RWPE2 (cell line): ENCODE results near the gene CCDC177.

Source experiments
- ATAC-seq: fragments of 200-7000 bp; cut with Tn5 transposase; 3 replicates; pipeline ENCODE4 v1.9.1; 2021; ENCODE audit warnings: low read depth
- DNase-seq: peaks from one replicate; pipeline ENCODE4 v3.0.0-alpha.2; 2020; ENCODE audit warnings: low spot score
- H3K27ac ChIP-seq: fragments of 450-650 bp; 2 replicates; pipeline ENCODE4 v1.5.1; 2017; ENCODE audit warnings: mild to moderate bottlenecking; ENCODE audit not compliant: poor library complexity, severe bottlenecking
- H3K27me3 ChIP-seq: fragments of 250-450 bp; sonication (Bioruptor Pico); 2 replicates; pipeline ENCODE4 v1.5.1; 2021; ENCODE audit warnings: mild to moderate bottlenecking, moderate library complexity; ENCODE audit not compliant: insufficient read depth, poor library complexity, severe bottlenecking
- H3K36me3 ChIP-seq: fragments of 250-450 bp; sonication (Bioruptor Pico); 2 replicates; pipeline ENCODE4 v1.5.1; 2020; ENCODE audit warnings: low read depth, mild to moderate bottlenecking, moderate library complexity
- H3K4me1 ChIP-seq: fragments of 250-450 bp; sonication (Bioruptor Pico); 2 replicates; pipeline ENCODE4 v1.5.1; 2021; ENCODE audit warnings: mild to moderate bottlenecking, moderate library complexity; ENCODE audit not compliant: insufficient read depth, poor library complexity, severe bottlenecking
- H3K4me3 ChIP-seq: fragments of 250-450 bp; sonication (Bioruptor Pico); 2 replicates; pipeline ENCODE4 v1.5.1; 2021; ENCODE audit warnings: mild to moderate bottlenecking, moderate library complexity; ENCODE audit not compliant: severe bottlenecking
- H3K9me3 ChIP-seq: fragments of 250-450 bp; sonication (Bioruptor Pico); 2 replicates; pipeline ENCODE4 v1.5.1; 2021; ENCODE audit warnings: mild to moderate bottlenecking, moderate library complexity; ENCODE audit not compliant: severe bottlenecking
- CTCF ChIP-seq: fragments of 450-650 bp; IDR thresholded peaks from one replicate; pipeline ENCODE4 v1.5.1; 2017; ENCODE audit warnings: mild to moderate bottlenecking, moderate library complexity; ENCODE audit not compliant: poor library complexity, severe bottlenecking

Gene CCDC177

GRCh38 chr14:69560826-69561225 is 13.8 kb downstream of the CCDC177 start:
- DNase-seq = no peak
- no peak overlapping the region for H3K27ac ChIP-seq
- H3K9me3 ChIP-seq = no peaks in the 10 kb centered on the region
- no peak overlapping the region for H3K4me3 ChIP-seq
- peaks cover 53% of the 10 kb centered on the region for H3K27me3 ChIP-seq
- ATAC-seq = no peak
- H3K4me1 ChIP-seq = no peaks in the 10 kb centered on the region
- no peak for TF ChIP-seq CTCF
- H3K36me3 ChIP-seq = no peaks in the 10 kb centered on the region

GRCh38 chr14:69559581-69560011 is 15.1 kb downstream of the CCDC177 start:
- DNase-seq (no peak), ATAC-seq (peak; percentile 69)
- H3K4me1 ChIP-seq = no peaks in the 10 kb centered on the region
- H3K9me3 ChIP-seq = no peaks in the 10 kb centered on the region
- H3K4me3 ChIP-seq = no peak overlapping the region
- H3K27me3 ChIP-seq = peaks cover 41% of the 10 kb centered on the region
- no peak overlapping the region for H3K27ac ChIP-seq
- TF ChIP-seq CTCF = no peak
- no peaks in the 10 kb centered on the region for H3K36me3 ChIP-seq

GRCh38 chr14:69558774-69559173 is 15.9 kb downstream of the CCDC177 start:
- Histone ChIP-seq H3K4me1 (no peaks in the 10 kb centered on the region), H3K27ac (no peak overlapping the region), H3K27me3 (peaks cover 34% of the 10 kb centered on the region), H3K4me3 (no peak overlapping the region), H3K9me3 (no peaks in the 10 kb centered on the region), H3K36me3 (no peaks in the 10 kb centered on the region)
- DNase-seq = no peak
- ATAC-seq = no peak
- TF ChIP-seq CTCF = no peak

GRCh38 chr14:69554500-69554899 is 20.2 kb downstream of the CCDC177 start:
- ATAC-seq = no peak
- peaks cover 5% of the 10 kb centered on the region for H3K4me1 ChIP-seq
- TF ChIP-seq CTCF = no peak
- H3K4me3 ChIP-seq = no peak overlapping the region
- H3K27me3 ChIP-seq = peaks cover 7% of the 10 kb centered on the region
- no peak overlapping the region for H3K27ac ChIP-seq
- no peaks in the 10 kb centered on the region for H3K9me3 ChIP-seq
- no peak for DNase-seq
- no peaks in the 10 kb centered on the region for H3K36me3 ChIP-seq

GRCh38 chr14:69553252-69553651 is 21.4 kb downstream of the CCDC177 start:
- no peaks in the 10 kb centered on the region for H3K9me3 ChIP-seq
- H3K27me3 ChIP-seq = no peaks in the 10 kb centered on the region
- no peak for TF ChIP-seq CTCF
- peaks cover 5% of the 10 kb centered on the region for H3K4me1 ChIP-seq
- peak; percentile 81 for ATAC-seq
- H3K27ac ChIP-seq = no peak overlapping the region
- no peak overlapping the region for H3K4me3 ChIP-seq
- DNase-seq = no peak
- H3K36me3 ChIP-seq = no peaks in the 10 kb centered on the region
